Measurements from ENCODE around the gene DIPK1B. TPM values are rescaled to one million over a fixed set of nuclear protein-coding genes. Genes with fewer than 3 reads are reported as not detected.

The DIPK1B gene
- total RNA-seq, 2 donors from 2014 or later: 45.1 to 45.7 TPM

DNA sequence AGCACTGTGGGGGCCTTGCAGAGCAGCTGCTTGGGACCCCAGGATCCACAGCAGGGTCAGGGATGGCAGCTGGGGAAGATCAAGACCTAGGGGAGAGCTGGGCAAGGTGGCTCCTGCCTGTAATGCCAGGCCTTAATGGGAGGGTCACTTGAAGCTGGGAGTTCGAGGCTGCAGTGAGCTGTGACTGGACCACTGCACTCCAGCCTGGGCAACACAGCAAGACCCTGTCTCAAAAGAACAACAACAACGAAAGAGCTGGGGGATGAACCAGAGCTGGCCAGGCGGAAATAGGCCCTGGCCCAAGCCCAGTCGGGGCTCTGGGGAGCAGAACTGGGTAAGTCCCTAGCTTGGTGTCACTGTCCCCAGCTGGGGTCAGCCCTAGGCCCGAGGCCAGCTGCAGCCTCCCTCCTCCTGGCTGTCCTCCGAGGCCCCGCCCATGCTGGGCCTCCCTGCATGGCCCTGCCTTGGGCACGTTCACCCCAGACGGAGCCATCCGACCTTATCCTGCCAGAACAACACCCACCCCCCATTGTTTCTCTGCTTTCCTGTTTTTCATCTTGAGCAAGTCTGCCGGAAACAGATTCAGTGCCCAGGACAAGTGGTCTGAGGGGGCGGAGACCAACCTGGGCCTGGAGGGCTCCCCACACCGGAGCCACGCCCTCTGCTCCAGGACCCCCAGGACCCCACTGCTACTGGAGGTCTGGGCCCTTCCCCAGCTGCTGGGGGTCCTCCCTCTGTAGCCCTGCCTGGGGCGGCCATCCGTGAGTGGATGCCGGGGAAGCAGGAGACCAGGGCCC, 1.9 kb downstream of the DIPK1B start:
- Histone ChIP-seq H3K4me1 (peaks cover 0 to 42% of the 10 kb centered on the region in 2 donors), H3K4me3 (no peak overlapping the region), H3K36me3 (no peaks in the 10 kb centered on the region), H3K27me3 (no peaks in the 10 kb centered on the region), H3K27ac (peak overlapping the region; percentile 80), H3K9me3 (no peaks in the 10 kb centered on the region)
- no peak for DNase-seq (ENCODE audit: low spot score)
- TF ChIP-seq, protein P1, sequence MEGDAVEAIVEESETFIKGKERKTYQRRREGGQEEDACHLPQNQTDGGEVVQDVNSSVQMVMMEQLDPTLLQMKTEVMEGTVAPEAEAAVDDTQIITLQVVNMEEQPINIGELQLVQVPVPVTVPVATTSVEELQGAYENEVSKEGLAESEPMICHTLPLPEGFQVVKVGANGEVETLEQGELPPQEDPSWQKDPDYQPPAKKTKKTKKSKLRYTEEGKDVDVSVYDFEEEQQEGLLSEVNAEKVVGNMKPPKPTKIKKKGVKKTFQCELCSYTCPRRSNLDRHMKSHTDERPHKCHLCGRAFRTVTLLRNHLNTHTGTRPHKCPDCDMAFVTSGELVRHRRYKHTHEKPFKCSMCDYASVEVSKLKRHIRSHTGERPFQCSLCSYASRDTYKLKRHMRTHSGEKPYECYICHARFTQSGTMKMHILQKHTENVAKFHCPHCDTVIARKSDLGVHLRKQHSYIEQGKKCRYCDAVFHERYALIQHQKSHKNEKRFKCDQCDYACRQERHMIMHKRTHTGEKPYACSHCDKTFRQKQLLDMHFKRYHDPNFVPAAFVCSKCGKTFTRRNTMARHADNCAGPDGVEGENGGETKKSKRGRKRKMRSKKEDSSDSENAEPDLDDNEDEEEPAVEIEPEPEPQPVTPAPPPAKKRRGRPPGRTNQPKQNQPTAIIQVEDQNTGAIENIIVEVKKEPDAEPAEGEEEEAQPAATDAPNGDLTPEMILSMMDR (IDR thresholded peaks at IDR 0.05): no peak

GRCh38 chr9:136714893-136715274, 2.5 kb downstream of the DIPK1B start:
- no peak for DNase-seq (ENCODE audit: low spot score)
- Histone ChIP-seq H3K36me3 (no peaks in the 10 kb centered on the region), H3K4me3 (no peak overlapping the region), H3K4me1 (peaks cover 0 to 48% of the 10 kb centered on the region in 2 donors), H3K27ac (peak overlapping the region; percentile 67 to 80), H3K27me3 (no peaks in the 10 kb centered on the region), H3K9me3 (no peaks in the 10 kb centered on the region)
- TF ChIP-seq, protein P1 (IDR thresholded peaks at IDR 0.05): no peak

DNA sequence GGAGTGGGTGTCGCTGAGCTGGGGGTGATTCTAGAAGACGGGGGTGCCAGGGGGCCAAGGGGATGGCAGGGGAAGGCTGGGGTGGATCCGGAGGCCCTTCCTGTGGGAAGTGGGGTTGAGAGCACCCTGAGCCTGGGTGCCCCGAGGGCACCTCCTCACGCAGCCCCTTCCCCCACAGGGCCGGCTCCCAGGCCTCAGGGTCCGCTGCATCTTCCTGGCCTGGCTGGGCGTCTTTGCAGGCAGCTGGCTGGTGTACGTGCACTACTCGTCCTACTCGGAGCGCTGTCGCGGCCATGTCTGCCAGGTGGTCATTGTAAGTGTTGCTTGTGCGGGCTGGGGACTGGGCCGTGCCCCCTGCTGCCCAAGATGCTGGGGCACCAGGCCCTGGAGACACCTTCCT, 5.0 kb downstream of the DIPK1B start:
- no peak for DNase-seq (ENCODE audit: low spot score)
- H3K4me1 ChIP-seq: peaks cover 0 to 66% of the 10 kb centered on the region in 2 donors

GRCh38 chr9:136718345-136719194, 6.2 kb downstream of the DIPK1B start:
- no peak overlapping the region for H3K4me3 ChIP-seq
- H3K9me3 ChIP-seq: no peaks in the 10 kb centered on the region
- DNase-seq (ENCODE audit: low spot score): no peak
- peaks cover 0 to 68% of the 10 kb centered on the region in 2 donors for H3K4me1 ChIP-seq
- peaks cover 20% of the 10 kb centered on the region for H3K36me3 ChIP-seq
- peak overlapping the region; percentile 85 to 88 for H3K27ac ChIP-seq
- no peaks in the 10 kb centered on the region for H3K27me3 ChIP-seq
- TF ChIP-seq, protein P1 (IDR thresholded peaks at IDR 0.05): no peak

More for the DNA sequence above, 5.0 kb downstream of the DIPK1B start:
- Histone ChIP-seq H3K27ac (no peak overlapping the region), H3K4me3 (no peak overlapping the region), H3K27me3 (no peaks in the 10 kb centered on the region), H3K36me3 (peaks cover 9% of the 10 kb centered on the region), H3K9me3 (no peaks in the 10 kb centered on the region)
- TF ChIP-seq, protein P1 (IDR thresholded peaks at IDR 0.05): no peak

GRCh38 chr9:136719195-136719880, 7.0 kb downstream of the DIPK1B start:
- TF ChIP-seq, protein P1 (IDR thresholded peaks at IDR 0.05): no peak
- no peak for DNase-seq (ENCODE audit: low spot score)
- Histone ChIP-seq H3K9me3 (no peaks in the 10 kb centered on the region), H3K4me1 (peaks cover 0 to 67% of the 10 kb centered on the region in 2 donors), H3K4me3 (no peak overlapping the region), H3K27me3 (no peaks in the 10 kb centered on the region), H3K36me3 (peaks cover 28% of the 10 kb centered on the region), H3K27ac (peak overlapping the region; percentile 85 to 88)

All from right atrium auricular region (tissue), 2 donors.